HG03097 (cell line): ENCODE data around the gene VGLL2.

ENCODE experiments used
- ATAC-seq: cut with Tn5 transposase; IDR thresholded peaks from one replicate; pipeline ENCODE4 v1.9.1; 2021; ENCODE audit not compliant: unreplicated experiment, low FRiP score

Gene VGLL2

GRCh38 chr6:117309611-117310010, 44.3 kb downstream of the VGLL2 start:
- no peak for ATAC-seq

GRCh38 chr6:117311310-117311709, 46.0 kb downstream of the VGLL2 start:
- no peak for ATAC-seq

GRCh38 chr6:117311726-117312125, 46.4 kb downstream of the VGLL2 start:
- no peak for ATAC-seq

GRCh38 chr6:117317261-117317660, 51.9 kb downstream of the VGLL2 start:
- no peak for ATAC-seq
